SJSA1 (cell line): ENCODE measurements around the gene PDE10A. TPM values are rescaled to one million over a fixed set of nuclear protein-coding genes. Genes with fewer than 3 reads are reported as not detected.

Experiments used
- DNase-seq, 2 experiments: peaks; one replicate each; pipeline ENCODE4 v3.0.0-alpha.2; 2015 to 2020; ENCODE audit warnings: low spot score in 2 of 2, low read depth in 1 of 2
- H3K27ac ChIP-seq: fragments of 250-450 bp; sonication (Bioruptor Pico); 2 replicates; pipeline ENCODE4 v1.5.1; 2020; ENCODE audit warnings: mild to moderate bottlenecking, moderate library complexity
- H3K27me3 ChIP-seq: fragments of 250-450 bp; sonication (Bioruptor Pico); replicated peaks from 2 replicates; pipeline ENCODE4 v1.5.1; 2020; ENCODE audit warnings: mild to moderate bottlenecking, moderate library complexity
- H3K36me3 ChIP-seq: fragments of 250-450 bp; sonication (Bioruptor Pico); 2 replicates; pipeline ENCODE4 v1.5.1; 2020; ENCODE audit warnings: mild to moderate bottlenecking
- H3K4me1 ChIP-seq: fragments of 250-450 bp; sonication (Bioruptor Pico); replicated peaks from 2 replicates; pipeline ENCODE4 v1.6.1; 2021; ENCODE audit warnings: mild to moderate bottlenecking
- H3K4me3 ChIP-seq: fragments of 250-450 bp; sonication (Bioruptor Pico); 2 replicates; pipeline ENCODE4 v1.5.1; 2020; ENCODE audit warnings: mild to moderate bottlenecking
- H3K9me3 ChIP-seq: fragments of 250-450 bp; sonication (Bioruptor Pico); replicated peaks from 2 replicates; pipeline ENCODE4 v1.5.1; 2020; ENCODE audit warnings: mild to moderate bottlenecking
- total RNA-seq: library from RNA; depleted of rRNA; stranded (reverse); fragments of >200 nt; shearing (Covaris generic); gene quantifications from 2 replicates; pipeline ENCODE4 v1.2.3, GENCODE V29; 2014

PDE10A gene
- total RNA-seq, 1 experiment from 2014 or later = 2.4 TPM

GRCh38 chr6:165656581-165657324 is 6.3 kb downstream of the PDE10A start:
- Histone ChIP-seq H3K27ac (no peak overlapping the region), H3K4me1 (peaks cover 21% of the 10 kb centered on the region), H3K4me3 (no peak overlapping the region), H3K9me3 (no peaks in the 10 kb centered on the region), H3K27me3 (peaks cover 57% of the 10 kb centered on the region), H3K36me3 (no peaks in the 10 kb centered on the region)
- no peak for DNase-seq

GRCh38 chr6:165655191-165655590 is 7.8 kb downstream of the PDE10A start:
- DNase-seq = no peak
- Histone ChIP-seq H3K36me3 (no peaks in the 10 kb centered on the region), H3K4me1 (peaks cover 5% of the 10 kb centered on the region; the same call in 1 of the 2 replicates), H3K27me3 (peaks cover 42% of the 10 kb centered on the region), H3K9me3 (no peaks in the 10 kb centered on the region), H3K27ac (no peak overlapping the region), H3K4me3 (no peak overlapping the region)

- H3K27me3 ChIP-seq = peaks cover 31% of the 10 kb centered on the region
- H3K4me1 ChIP-seq = 0 out of 2 replicates have a peak, but pooled peaks cover 5% of the 10 kb centered on the region
- no peak overlapping the region for H3K27ac ChIP-seq
- no peaks in the 10 kb centered on the region for H3K36me3 ChIP-seq
- DNase-seq = no peak
- H3K4me3 ChIP-seq = no peak overlapping the region
- no peaks in the 10 kb centered on the region for H3K9me3 ChIP-seq
Observed at GRCh38 chr6:165654144-165654543, 8.9 kb downstream of the PDE10A start.

GRCh38 chr6:165653607-165654006 is 9.4 kb downstream of the PDE10A start:
- 0 out of 2 replicates have a peak, but pooled peaks cover 5% of the 10 kb centered on the region for H3K4me1 ChIP-seq
- H3K27me3 ChIP-seq = peaks cover 26% of the 10 kb centered on the region
- H3K4me3 ChIP-seq = no peak overlapping the region
- DNase-seq = no peak
- H3K36me3 ChIP-seq = no peaks in the 10 kb centered on the region
- no peaks in the 10 kb centered on the region for H3K9me3 ChIP-seq
- no peak overlapping the region for H3K27ac ChIP-seq

GRCh38 chr6:165653196-165653595 is 9.8 kb downstream of the PDE10A start:
- Histone ChIP-seq H3K4me1 (0 out of 2 replicates have a peak, but pooled peaks cover 5% of the 10 kb centered on the region), H3K27ac (no peak overlapping the region), H3K4me3 (no peak overlapping the region), H3K9me3 (no peaks in the 10 kb centered on the region), H3K27me3 (peaks cover 22% of the 10 kb centered on the region), H3K36me3 (no peaks in the 10 kb centered on the region)
- DNase-seq = no peak

- no peak for DNase-seq
- no peaks in the 10 kb centered on the region for H3K36me3 ChIP-seq
- H3K27ac ChIP-seq = no peak overlapping the region
- no peak overlapping the region for H3K4me3 ChIP-seq
- H3K27me3 ChIP-seq = peaks cover 17% of the 10 kb centered on the region
- H3K9me3 ChIP-seq = no peaks in the 10 kb centered on the region
- H3K4me1 ChIP-seq = 0 out of 2 replicates have a peak, but pooled peaks cover 5% of the 10 kb centered on the region
Observed at GRCh38 chr6:165652766-165653165, 10.3 kb downstream of the PDE10A start.

GRCh38 chr6:165649166-165650137 is 13.6 kb downstream of the PDE10A start:
- no peak for DNase-seq
- Histone ChIP-seq H3K27ac (no peak overlapping the region), H3K9me3 (no peaks in the 10 kb centered on the region), H3K4me3 (no peak overlapping the region), H3K27me3 (peaks cover 7% of the 10 kb centered on the region), H3K36me3 (no peaks in the 10 kb centered on the region), H3K4me1 (0 out of 2 replicates have a peak, but pooled peaks cover 5% of the 10 kb centered on the region)

GRCh38 chr6:165647041-165647440 is 16.0 kb downstream of the PDE10A start:
- no peaks in the 10 kb centered on the region for H3K4me1 ChIP-seq
- no peaks in the 10 kb centered on the region; the same call in 1 of the 2 replicates for H3K27me3 ChIP-seq
- H3K9me3 ChIP-seq = no peaks in the 10 kb centered on the region
- no peak for DNase-seq
- H3K36me3 ChIP-seq = no peaks in the 10 kb centered on the region
- H3K27ac ChIP-seq = no peak overlapping the region
- H3K4me3 ChIP-seq = no peak overlapping the region

GRCh38 chr6:165645919-165646318 is 17.1 kb downstream of the PDE10A start:
- Histone ChIP-seq H3K4me1 (no peaks in the 10 kb centered on the region), H3K9me3 (no peaks in the 10 kb centered on the region), H3K4me3 (no peak overlapping the region), H3K27me3 (no peaks in the 10 kb centered on the region), H3K27ac (no peak overlapping the region), H3K36me3 (no peaks in the 10 kb centered on the region)
- no peak for DNase-seq

- no peak overlapping the region for H3K27ac ChIP-seq
- DNase-seq = no peak
- no peaks in the 10 kb centered on the region for H3K27me3 ChIP-seq
- no peak overlapping the region for H3K4me3 ChIP-seq
- H3K4me1 ChIP-seq = no peaks in the 10 kb centered on the region
- H3K36me3 ChIP-seq = no peaks in the 10 kb centered on the region
- no peaks in the 10 kb centered on the region for H3K9me3 ChIP-seq
Observed at GRCh38 chr6:165644586-165645266, 18.3 kb downstream of the PDE10A start.

GRCh38 chr6:165643015-165643414 is 20.0 kb downstream of the PDE10A start:
- no peak overlapping the region for H3K27ac ChIP-seq
- no peaks in the 10 kb centered on the region for H3K4me1 ChIP-seq
- H3K9me3 ChIP-seq = no peaks in the 10 kb centered on the region
- DNase-seq = no peak
- H3K36me3 ChIP-seq = no peaks in the 10 kb centered on the region
- H3K4me3 ChIP-seq = no peak overlapping the region
- no peaks in the 10 kb centered on the region for H3K27me3 ChIP-seq

- Histone ChIP-seq H3K27me3 (no peaks in the 10 kb centered on the region), H3K9me3 (no peaks in the 10 kb centered on the region), H3K27ac (no peak overlapping the region), H3K4me3 (no peak overlapping the region), H3K36me3 (no peaks in the 10 kb centered on the region), H3K4me1 (no peaks in the 10 kb centered on the region; the same call in 1 of the 2 replicates)
- DNase-seq = no peak
Observed at GRCh38 chr6:165641672-165642156, 21.3 kb downstream of the PDE10A start.

- Histone ChIP-seq H3K4me1 (peaks cover 3% of the 10 kb centered on the region; the same call in 1 of the 2 replicates), H3K27me3 (no peaks in the 10 kb centered on the region), H3K4me3 (no peak overlapping the region), H3K36me3 (no peaks in the 10 kb centered on the region), H3K27ac (no peak overlapping the region), H3K9me3 (no peaks in the 10 kb centered on the region)
- no peak for DNase-seq
Observed at GRCh38 chr6:165640806-165641205, 22.2 kb downstream of the PDE10A start.
